NT2/D1 (cell line): ENCODE data around the gene LYSMD2.

Experiments used
- SUZ12 ChIP-seq: IDR thresholded peaks from 2 replicates; pipeline ENCODE4 v1.6.1; 2011; ENCODE audit not compliant: insufficient read length, insufficient read depth; ENCODE audit errors: extremely low read depth
- ZNF274 ChIP-seq: IDR thresholded peaks from 2 replicates; pipeline ENCODE4 v1.6.1; 2011; ENCODE audit warnings: mild to moderate bottlenecking, low read depth, low read length

GRCh38 chr15:51714162-51714561, 23.3 kb downstream of the LYSMD2 start:
- no peak for TF ChIP-seq ZNF274
- TF ChIP-seq SUZ12 = no peak
